Coronary artery (tissue), 2 donors: ENCODE data around the gene CCDC138.

Experiments
- DNase-seq: peaks from one replicate; pipeline ENCODE4 v3.0.0-alpha.2; 2017; ENCODE audit warnings: low spot score
- H3K27ac ChIP-seq, 2 donors: fragments of 200-600 bp; sonication (generic); one replicate each; pipeline ENCODE4 v1.5.1; 2016 to 2019
- H3K4me3 ChIP-seq: fragments of 200-600 bp; sonication (generic); 2 replicates; pipeline ENCODE4 v1.5.1; 2016; ENCODE audit warnings: mild to moderate bottlenecking, moderate library complexity
- CTCF ChIP-seq: fragments of 200-600 bp; sonication (generic); IDR thresholded peaks from one replicate; pipeline ENCODE4 v1.5.1; 2019; ENCODE audit warnings: antibody characterized with exemption

CCDC138 gene

GRCh38 chr2:108869542-108869941 lies 83.0 kb downstream of the CCDC138 start:
- Histone ChIP-seq H3K4me3 (no peak overlapping the region), H3K27ac (no peak overlapping the region)
- no peak for TF ChIP-seq CTCF
- no peak for DNase-seq

- DNase-seq, result no peak
- H3K27ac ChIP-seq, result no peak overlapping the region
These were observed 83.6 kb downstream of the CCDC138 start for GRCh38 chr2:108870069-108870644.

GRCh38 chr2:108877506-108877905 lies 90.9 kb downstream of the CCDC138 start:
- no peak overlapping the region for H3K4me3 ChIP-seq
- no peak for TF ChIP-seq CTCF
- no peak overlapping the region for H3K27ac ChIP-seq
- no peak for DNase-seq

More at GRCh38 chr2:108870069-108870644, 83.6 kb downstream of the CCDC138 start:
- no peak for TF ChIP-seq CTCF
- no peak overlapping the region for H3K4me3 ChIP-seq

GRCh38 chr2:108878276-108878675 lies 91.7 kb downstream of the CCDC138 start:
- DNase-seq, result no peak
- no peak overlapping the region for H3K27ac ChIP-seq
- no peak overlapping the region for H3K4me3 ChIP-seq
- no peak for TF ChIP-seq CTCF

GRCh38 chr2:108884619-108885018 lies 98.0 kb downstream of the CCDC138 start:
- no peak overlapping the region for H3K27ac ChIP-seq
- no peak for TF ChIP-seq CTCF
- DNase-seq, result no peak
- H3K4me3 ChIP-seq, result no peak overlapping the region

GRCh38 chr2:108889907-108890306 lies 103.3 kb downstream of the CCDC138 start:
- Histone ChIP-seq H3K4me3 (no peak overlapping the region), H3K27ac (no peak overlapping the region)
- no peak for TF ChIP-seq CTCF
- DNase-seq, result no peak

- no peak overlapping the region for H3K27ac ChIP-seq
- DNase-seq, result no peak
- no peak for TF ChIP-seq CTCF
- H3K4me3 ChIP-seq, result no peak overlapping the region
These were observed 106.7 kb downstream of the CCDC138 start for GRCh38 chr2:108893277-108893676.
